NCI-H2171 treated with DMSO at 0.1 percent for 48 hours (cell line): ENCODE measurements around the gene MATCAP1.

Experiments used
- DNase-seq: peaks from one replicate; lab custom pipeline; 2025; lab: John Stamatoyannopoulos, UW

The MATCAP1 gene

GRCh38 chr16:67208154-67208896 is 24.6 kb upstream of the MATCAP1 start:
- no peak for DNase-seq

GRCh38 chr16:67207249-67208091 is 23.7 kb upstream of the MATCAP1 start:
- no peak for DNase-seq

- DNase-seq: no peak
These were observed 23.1 kb upstream of the MATCAP1 start for GRCh38 chr16:67206838-67207248.

GRCh38 chr16:67206129-67206837 is 22.5 kb upstream of the MATCAP1 start:
- no peak for DNase-seq

- DNase-seq: no peak
These were observed 20.3 kb upstream of the MATCAP1 start for GRCh38 chr16:67204076-67204475.

- DNase-seq: no peak
These were observed 19.3 kb upstream of the MATCAP1 start for GRCh38 chr16:67202956-67203493.

- no peak for DNase-seq
These were observed 18.7 kb upstream of the MATCAP1 start for GRCh38 chr16:67202426-67202825.

- no peak for DNase-seq
These were observed 17.9 kb upstream of the MATCAP1 start for GRCh38 chr16:67201411-67202345.

- DNase-seq: no peak
These were observed 16.7 kb upstream of the MATCAP1 start for GRCh38 chr16:67200491-67200890.

GRCh38 chr16:67199808-67200198 is 16.0 kb upstream of the MATCAP1 start:
- DNase-seq: peak; percentile 54

GRCh38 chr16:67199011-67199807 is 15.4 kb upstream of the MATCAP1 start, which contains the start of gene ELMO3:
ELMO3 (plus strand) TSS chr16:67199131; CDS start chr16:67199327, 196 bp downstream.
- peak; percentile 70 for DNase-seq

- peak; percentile 75 for DNase-seq
These were observed 14.5 kb upstream of the MATCAP1 start for GRCh38 chr16:67198238-67198734.

GRCh38 chr16:67197704-67198103 is 13.9 kb upstream of the MATCAP1 start:
- DNase-seq: no peak

GRCh38 chr16:67196881-67197280 is 13.1 kb upstream of the MATCAP1 start:
- DNase-seq: no peak

GRCh38 chr16:67195676-67196075 is 11.9 kb upstream of the MATCAP1 start:
- DNase-seq: no peak

- no peak for DNase-seq
These were observed 10.5 kb upstream of the MATCAP1 start for GRCh38 chr16:67194260-67194659.

GRCh38 chr16:67193536-67193935 is 9.8 kb upstream of the MATCAP1 start:
- DNase-seq: no peak

- DNase-seq: no peak
These were observed 9.1 kb upstream of the MATCAP1 start for GRCh38 chr16:67192781-67193361.

- peak; percentile 87 for DNase-seq
These were observed 8.4 kb upstream of the MATCAP1 start, which contains the start of gene E2F4 for GRCh38 chr16:67191995-67192681. E2F4 (plus strand) TSS chr16:67192155; CDS start chr16:67192228, 73 bp downstream.
